Type B pancreatic cell (in vitro differentiated cells): Measurements from ENCODE around the gene PIGC. TPM values are rescaled to one million over a fixed set of nuclear protein-coding genes. Genes with fewer than 3 reads are reported as not detected.
A peak's percentile ranks its signal among the peaks of the same experiment; 100 is the strongest.

ENCODE experiments used
- DNase-seq: peaks from one replicate; pipeline ENCODE4 v3.0.0; 2021; ENCODE audit warnings: mixed read lengths; ENCODE audit not compliant: unreplicated experiment; ENCODE audit errors: extremely low spot score
- H3K27ac Mint-ChIP-seq: 2 replicates; pipeline ENCODE4 v1.8.0; 2021; ENCODE audit warnings: mild to moderate bottlenecking, mixed read lengths
- H3K27me3 Mint-ChIP-seq: 2 replicates; pipeline ENCODE4 v1.8.0; 2021; ENCODE audit warnings: mixed read lengths
- H3K36me3 Mint-ChIP-seq: 2 replicates; pipeline ENCODE4 v1.8.0; 2021; ENCODE audit warnings: mixed read lengths
- H3K4me1 Mint-ChIP-seq: one replicate; pipeline ENCODE4 v1.8.0; 2021; ENCODE audit warnings: mixed read lengths; ENCODE audit not compliant: unreplicated experiment
- H3K4me3 Mint-ChIP-seq: 2 replicates; pipeline ENCODE4 v1.8.0; 2021; ENCODE audit warnings: mild to moderate bottlenecking, mixed read lengths
- H3K9me3 Mint-ChIP-seq: 2 replicates; pipeline ENCODE4 v1.8.0; 2021; ENCODE audit warnings: mixed read lengths
- total RNA-seq: library from RNA; stranded (reverse); gene quantifications from 2 replicates; pipeline ENCODE4 v1.2.1, GENCODE V29; 2021; ENCODE audit warnings: low replicate concordance
- TF ChIP-seq, protein P1 (sequence below): fragments of 200-600 bp; sonication (generic); conservative IDR thresholded peaks from 2 replicates; pipeline ENCODE4 v1.5.0; 2021; ENCODE audit warnings: antibody characterized with exemption, mild to moderate bottlenecking

PIGC gene
- total RNA-seq, 1 donor from 2014 or later = 37.3 TPM

DNA sequence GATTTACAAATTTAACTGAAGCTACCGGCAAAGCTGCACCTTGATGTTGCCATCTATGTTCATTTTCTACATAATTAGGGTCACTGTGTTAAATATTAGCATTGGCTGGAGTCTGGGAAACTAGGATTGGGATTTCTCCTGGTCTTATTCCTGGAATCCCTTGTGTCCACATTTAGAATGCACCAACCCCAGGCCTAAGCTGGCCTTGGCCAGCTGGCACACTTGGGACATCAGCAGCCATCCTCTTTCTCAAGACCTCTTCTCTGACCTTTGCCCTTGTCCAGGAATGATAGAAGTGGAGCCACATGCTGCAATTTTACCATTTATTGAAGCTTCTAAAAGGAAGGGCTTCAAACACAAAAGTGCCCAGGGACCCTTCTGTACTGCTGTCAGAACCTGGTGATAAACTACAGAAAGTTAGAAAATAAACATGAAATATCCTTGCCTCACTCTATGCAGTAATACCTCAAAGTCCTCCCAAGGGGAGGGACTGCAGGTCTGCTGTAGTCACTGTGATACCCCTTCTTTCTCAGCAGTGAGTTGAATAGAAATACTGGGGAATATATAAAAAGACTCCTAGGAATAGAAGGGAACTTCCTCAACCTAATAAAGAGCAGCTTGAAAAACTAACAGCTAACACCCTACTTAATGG lies 13.7 kb upstream of the PIGC start:
- Mint-ChIP-seq H3K4me1 (peaks cover 17% of the 10 kb centered on the region), H3K36me3 (no peaks in the 10 kb centered on the region), H3K27me3 (no peaks in the 10 kb centered on the region), H3K4me3 (no peak overlapping the region), H3K9me3 (no peaks in the 10 kb centered on the region), H3K27ac (no peak overlapping the region)
- DNase-seq = no peak
- TF ChIP-seq, protein P1, sequence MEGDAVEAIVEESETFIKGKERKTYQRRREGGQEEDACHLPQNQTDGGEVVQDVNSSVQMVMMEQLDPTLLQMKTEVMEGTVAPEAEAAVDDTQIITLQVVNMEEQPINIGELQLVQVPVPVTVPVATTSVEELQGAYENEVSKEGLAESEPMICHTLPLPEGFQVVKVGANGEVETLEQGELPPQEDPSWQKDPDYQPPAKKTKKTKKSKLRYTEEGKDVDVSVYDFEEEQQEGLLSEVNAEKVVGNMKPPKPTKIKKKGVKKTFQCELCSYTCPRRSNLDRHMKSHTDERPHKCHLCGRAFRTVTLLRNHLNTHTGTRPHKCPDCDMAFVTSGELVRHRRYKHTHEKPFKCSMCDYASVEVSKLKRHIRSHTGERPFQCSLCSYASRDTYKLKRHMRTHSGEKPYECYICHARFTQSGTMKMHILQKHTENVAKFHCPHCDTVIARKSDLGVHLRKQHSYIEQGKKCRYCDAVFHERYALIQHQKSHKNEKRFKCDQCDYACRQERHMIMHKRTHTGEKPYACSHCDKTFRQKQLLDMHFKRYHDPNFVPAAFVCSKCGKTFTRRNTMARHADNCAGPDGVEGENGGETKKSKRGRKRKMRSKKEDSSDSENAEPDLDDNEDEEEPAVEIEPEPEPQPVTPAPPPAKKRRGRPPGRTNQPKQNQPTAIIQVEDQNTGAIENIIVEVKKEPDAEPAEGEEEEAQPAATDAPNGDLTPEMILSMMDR = no peak

GRCh38 chr1:172456344-172456769 lies 12.5 kb upstream of the PIGC start:
- Mint-ChIP-seq H3K4me1 (peaks cover 23% of the 10 kb centered on the region), H3K27me3 (no peaks in the 10 kb centered on the region), H3K4me3 (no peak overlapping the region), H3K27ac (no peak overlapping the region), H3K36me3 (no peaks in the 10 kb centered on the region), H3K9me3 (no peaks in the 10 kb centered on the region)
- TF ChIP-seq, protein P1 = no peak
- DNase-seq = no peak

- no peaks in the 10 kb centered on the region for H3K9me3 Mint-ChIP-seq
- H3K36me3 Mint-ChIP-seq = no peaks in the 10 kb centered on the region
- no peak overlapping the region for H3K27ac Mint-ChIP-seq
- no peaks in the 10 kb centered on the region for H3K27me3 Mint-ChIP-seq
- DNase-seq = no peak
- H3K4me1 Mint-ChIP-seq = peaks cover 24% of the 10 kb centered on the region
- no peak overlapping the region for H3K4me3 Mint-ChIP-seq
- TF ChIP-seq, protein P1 = no peak
Observed at GRCh38 chr1:172455451-172455850, 11.6 kb upstream of the PIGC start.

- TF ChIP-seq, protein P1 = no peak
- Mint-ChIP-seq H3K4me1 (peaks cover 37% of the 10 kb centered on the region), H3K9me3 (no peaks in the 10 kb centered on the region), H3K27ac (no peak overlapping the region), H3K4me3 (no peak overlapping the region), H3K27me3 (no peaks in the 10 kb centered on the region), H3K36me3 (no peaks in the 10 kb centered on the region)
- no peak for DNase-seq
Observed at GRCh38 chr1:172453607-172454006, 9.7 kb upstream of the PIGC start.

DNA sequence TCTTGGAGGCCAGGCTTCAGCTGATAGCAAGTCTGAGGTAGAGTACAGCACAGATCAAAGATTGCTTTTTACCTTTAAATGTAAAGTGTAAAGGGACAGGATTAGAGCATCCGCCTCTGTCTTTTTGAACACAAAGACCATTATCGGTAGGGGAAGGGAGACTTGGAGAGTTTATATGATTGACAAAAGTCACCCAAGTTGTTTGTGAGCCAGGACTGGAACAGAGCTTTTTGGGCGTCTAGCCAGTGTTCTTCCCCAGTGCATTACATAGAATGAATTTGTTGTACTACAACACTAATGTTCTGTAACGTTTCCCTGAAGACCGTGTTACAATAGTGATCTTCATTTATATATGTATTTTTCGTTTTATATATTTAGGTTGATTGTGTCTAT lies 9.3 kb upstream of the PIGC start:
- TF ChIP-seq, protein P1 = no peak
- Mint-ChIP-seq H3K27me3 (no peaks in the 10 kb centered on the region), H3K4me3 (no peak overlapping the region), H3K4me1 (peaks cover 40% of the 10 kb centered on the region), H3K27ac (peak overlapping the region; percentile 39), H3K36me3 (no peaks in the 10 kb centered on the region), H3K9me3 (no peaks in the 10 kb centered on the region)
- DNase-seq = no peak
